ENCODE data around the gene SLC2A1.
"Not testable (repeated sequence)": the region's sequence is repeated elsewhere in the genome, so short reads cannot be mapped to it uniquely, and the experiment has no call there.

Gene SLC2A1

DNA sequence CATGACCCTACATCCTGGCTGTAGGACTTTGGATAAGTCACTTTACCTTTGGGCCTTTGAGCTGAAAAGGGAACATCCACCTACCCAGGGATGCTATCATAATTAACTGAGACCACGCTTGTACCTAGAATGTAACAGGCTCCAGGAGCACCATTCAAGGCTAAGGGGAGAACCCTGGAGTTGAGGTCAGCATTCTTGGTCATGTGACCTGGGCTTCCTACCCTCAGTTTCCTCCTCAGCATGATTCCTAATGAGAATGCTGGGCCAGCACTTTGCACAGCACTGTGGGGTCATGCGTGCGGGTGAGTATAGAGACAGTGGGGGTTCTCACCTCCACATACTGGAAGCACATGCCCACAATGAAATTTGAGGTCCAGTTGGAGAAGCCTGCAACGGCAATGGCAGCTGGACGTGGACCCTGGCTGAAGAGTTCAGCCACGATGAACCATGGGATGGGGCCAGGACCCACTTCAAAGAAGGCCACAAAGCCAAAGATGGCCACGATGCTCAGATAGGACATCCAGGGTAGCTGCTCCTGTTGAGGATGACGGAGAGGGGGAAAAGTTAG lies 31.3 kb downstream of the SLC2A1 start:
- DNase-seq = no peak

GRCh38 chr1:42926879-42927242 lies 31.8 kb downstream of the SLC2A1 start:
- DNase-seq = no peak

DNA sequence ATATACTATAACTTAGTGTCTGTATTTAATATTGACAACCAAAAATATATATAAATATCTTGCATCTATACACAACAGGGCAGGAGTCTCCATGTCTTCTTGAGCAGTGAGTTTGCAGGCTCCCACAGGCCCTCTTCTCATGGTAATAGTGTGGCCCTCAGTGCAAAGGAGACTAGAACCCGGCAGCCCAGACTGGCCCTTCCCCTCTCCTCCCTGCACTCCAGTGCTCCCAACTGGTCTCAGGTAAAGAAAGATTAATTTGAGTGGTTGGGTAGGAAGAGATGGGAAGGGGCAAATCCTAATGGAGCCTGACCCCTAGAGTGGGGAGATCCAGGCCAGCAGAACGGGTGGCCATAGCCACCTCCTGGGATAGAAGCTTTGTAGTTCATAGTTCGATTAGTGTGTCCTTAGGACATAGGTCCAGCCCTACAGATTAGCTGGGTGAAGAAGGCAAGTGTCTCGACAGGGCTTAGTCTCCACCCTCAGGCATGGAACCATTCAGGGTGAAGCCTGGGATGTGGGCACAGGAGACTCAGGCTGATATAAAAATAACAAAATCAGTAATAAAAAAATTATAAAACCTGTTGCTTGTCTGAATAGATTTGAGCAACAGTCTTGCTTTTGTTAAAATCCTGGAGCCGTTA lies 32.3 kb downstream of the SLC2A1 start:
- DNase-seq = no peak

GRCh38 chr1:42924851-42925760 lies 33.6 kb downstream of the SLC2A1 start:
- peak in 1 of 2 experiments; percentile 36 for DNase-seq

- DNase-seq = peak; percentile 87 to 90
Measured at GRCh38 chr1:42924082-42924850, 34.4 kb downstream of the SLC2A1 start.

DNA sequence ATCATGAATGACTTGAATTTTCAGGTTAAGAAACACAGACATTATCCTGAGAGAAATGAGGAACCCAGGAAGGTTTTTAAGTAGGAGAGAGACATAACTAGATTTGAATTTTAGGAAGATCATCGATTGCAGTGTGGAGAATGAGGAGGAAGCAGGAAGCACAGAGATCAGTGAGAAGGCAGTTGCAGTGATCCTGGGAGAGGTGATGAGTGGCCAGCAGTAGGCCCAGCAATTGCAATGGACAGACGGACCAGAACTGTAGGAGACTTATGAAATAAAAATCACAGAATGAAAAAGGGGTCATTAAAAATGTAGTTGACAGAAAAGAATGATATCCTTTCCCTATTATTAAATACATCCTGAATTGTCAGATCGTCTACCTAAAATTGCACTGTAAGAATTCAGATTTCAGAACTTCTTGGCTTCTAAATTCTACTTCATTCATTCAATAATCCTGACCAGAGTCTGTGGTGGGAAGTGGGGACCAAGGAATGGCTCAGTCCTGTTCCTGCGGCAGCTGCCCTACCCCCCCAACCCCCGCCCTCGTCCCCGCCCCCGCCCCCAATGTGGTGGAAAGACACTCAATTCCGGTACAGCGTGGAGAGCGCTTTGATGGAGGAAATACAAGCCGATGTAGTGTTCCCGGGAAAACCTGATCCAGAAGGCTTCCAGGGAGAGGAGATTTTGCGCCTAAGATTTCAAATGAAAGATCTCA lies 35.1 kb downstream of the SLC2A1 start:
- DNase-seq = peak in 1 of 2 experiments; percentile 19

DNA sequence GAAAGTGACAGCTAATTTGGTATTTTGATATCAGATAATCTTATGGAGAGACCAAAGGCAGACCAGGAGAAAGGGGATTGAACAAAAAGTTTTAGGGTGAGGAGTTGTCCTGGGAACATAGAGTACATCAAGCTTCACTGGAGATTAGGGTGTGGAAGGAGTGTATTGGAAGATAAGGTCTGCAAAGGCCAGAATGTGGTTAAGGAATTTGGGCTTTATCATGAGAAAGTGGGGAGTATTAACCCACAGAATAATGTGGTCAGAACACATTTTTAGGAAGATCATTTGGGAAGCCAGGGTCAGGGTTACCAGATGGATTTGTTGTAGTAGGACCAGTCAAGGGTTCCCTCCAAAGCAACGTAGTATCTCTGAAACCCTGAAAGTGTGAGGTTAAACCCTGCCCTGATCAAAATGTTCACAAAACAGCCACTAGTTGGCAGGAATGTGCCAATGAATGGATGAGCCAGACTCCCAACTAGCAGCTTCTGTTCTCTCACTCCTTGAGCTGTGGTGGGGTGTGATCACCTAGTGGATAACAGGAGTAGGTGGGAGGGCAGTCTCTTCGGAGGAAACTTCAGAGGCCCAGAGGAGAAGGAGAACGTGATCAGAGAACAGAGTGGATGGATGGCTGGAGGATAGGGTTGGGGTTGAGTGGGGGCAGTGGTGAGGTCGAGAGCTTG lies 35.8 kb downstream of the SLC2A1 start:
- DNase-seq = peak; percentile 25 to 54

DNA sequence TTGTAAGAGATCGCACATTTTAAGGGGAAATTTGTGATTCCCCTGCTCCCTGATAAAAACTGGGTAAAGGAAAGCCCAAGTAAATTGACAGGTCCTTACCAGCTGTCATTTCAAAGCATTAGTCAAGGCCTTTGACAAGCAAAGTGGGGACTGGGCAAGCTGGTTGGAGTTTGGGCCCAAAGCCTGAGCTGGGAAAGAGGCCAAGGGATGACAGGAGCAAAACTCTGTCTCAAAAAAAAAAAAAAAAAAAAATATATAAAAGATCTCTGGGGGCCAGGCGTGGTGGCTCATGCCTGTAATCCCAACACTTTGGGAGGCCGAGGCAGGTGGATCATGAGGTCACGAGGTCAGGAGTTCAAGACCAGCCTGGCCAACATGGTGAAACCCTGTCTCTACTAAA lies 36.9 kb downstream of the SLC2A1 start:
- no peak for DNase-seq

GRCh38 chr1:42919651-42920050 lies 39.0 kb downstream of the SLC2A1 start:
- not testable (repeated sequence) for DNase-seq

- no peak for DNase-seq
Measured at GRCh38 chr1:42917241-42917495, 41.5 kb downstream of the SLC2A1 start.

DNA sequence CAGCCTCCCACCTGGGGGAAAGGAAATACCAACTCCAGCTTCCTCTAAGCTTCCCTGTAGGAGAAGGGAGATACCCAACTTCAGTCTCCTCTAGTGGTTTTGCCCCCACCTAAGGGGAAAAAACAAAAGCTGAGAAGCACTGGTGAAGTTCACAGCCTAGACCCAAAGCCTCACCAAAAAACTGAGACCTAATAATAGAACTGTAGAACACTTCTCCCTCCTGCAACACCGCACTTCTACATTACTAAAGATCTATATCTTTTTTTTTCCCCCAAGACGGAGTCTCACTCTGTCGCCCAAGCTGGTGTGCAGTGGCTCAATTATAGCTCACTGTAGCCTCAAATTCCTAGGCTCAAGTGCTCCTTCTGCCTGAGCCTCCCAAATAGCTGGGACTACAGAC lies 43.2 kb downstream of the SLC2A1 start:
- DNase-seq = no peak

DNA sequence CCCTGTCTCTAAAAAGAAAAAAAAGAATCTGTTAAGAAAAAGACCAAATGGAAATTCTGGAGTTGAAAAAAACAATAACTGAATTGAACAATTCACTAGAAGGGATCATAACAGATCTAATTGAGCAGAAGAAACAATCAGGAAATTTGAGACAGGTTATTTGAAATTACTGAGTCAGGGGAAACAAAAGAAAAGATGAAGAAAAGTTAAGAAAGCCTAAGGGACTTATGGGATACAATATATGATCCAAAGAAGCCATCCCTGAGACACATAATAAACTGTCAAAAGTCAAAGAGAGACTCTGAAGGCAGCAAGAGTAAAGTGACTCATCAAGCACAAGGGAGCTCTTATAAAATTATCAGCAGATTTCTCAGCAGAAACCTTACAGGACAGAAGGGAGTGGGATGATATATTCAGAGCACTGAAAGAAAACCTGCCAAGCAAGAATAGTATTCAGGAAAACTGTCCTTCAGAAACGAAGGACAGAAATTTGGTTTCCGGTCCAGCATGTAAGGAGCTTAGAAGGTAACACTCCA lies 44.5 kb downstream of the SLC2A1 start:
- no peak for DNase-seq

GRCh38 chr1:42913426-42914091 lies 45.1 kb downstream of the SLC2A1 start:
- peak in 1 of 2 experiments; percentile 50 for DNase-seq

DNA sequence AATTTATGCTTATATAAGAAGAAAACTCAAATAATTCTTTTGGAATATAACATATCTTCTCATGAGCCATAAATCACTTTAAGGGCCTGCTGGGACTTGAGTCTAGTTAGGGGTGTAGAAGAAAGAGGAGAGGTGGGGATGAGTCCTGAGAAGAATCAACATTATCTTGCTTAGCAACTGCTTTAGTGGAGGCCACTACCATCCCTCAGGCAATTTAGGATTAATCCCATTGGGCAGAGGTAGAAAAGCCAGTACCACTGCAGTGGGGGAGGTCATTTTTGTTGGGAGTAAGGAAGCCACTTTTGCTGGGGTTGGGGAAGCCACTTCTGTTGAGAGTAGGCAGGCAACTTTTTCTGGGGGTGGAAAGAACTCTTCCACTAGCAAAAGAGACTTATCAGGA lies 47.7 kb downstream of the SLC2A1 start:
- no peak for DNase-seq

GRCh38 chr1:42908046-42908445 lies 50.6 kb downstream of the SLC2A1 start:
- DNase-seq = no peak

- DNase-seq = no peak
Measured at GRCh38 chr1:42904434-42904833, 54.2 kb downstream of the SLC2A1 start.

- DNase-seq = not testable (repeated sequence)
Measured at GRCh38 chr1:42899960-42900359, 58.7 kb downstream of the SLC2A1 start.

GRCh38 chr1:42891465-42892138 lies 67.1 kb downstream of the SLC2A1 start:
- DNase-seq = no peak

DNA sequence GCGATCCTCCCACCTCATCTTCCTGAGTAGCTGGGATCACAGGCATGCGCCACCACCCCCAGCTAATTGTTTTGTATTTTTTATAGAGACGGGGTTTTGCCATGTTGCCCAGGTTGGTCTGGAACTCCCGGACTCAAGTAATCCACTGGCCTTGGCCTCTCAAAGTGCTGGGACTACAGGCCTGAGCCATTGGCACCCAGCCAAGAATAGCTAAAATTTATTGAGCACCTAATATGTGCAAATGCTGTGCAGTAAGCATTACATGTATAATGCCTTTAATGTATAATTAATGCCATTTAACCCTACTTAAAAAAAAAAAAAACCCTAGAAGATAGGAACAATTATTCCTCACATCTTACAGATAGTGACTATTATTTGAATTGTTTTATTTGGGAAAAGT lies 69.4 kb downstream of the SLC2A1 start:
- no peak for DNase-seq

- DNase-seq = no peak
Measured at GRCh38 chr1:42888013-42888633, 70.5 kb downstream of the SLC2A1 start.

All from stimulated activated CD4-positive, alpha-beta T cell treated with anti-CD3 and anti-CD28 coated beads, Interleukin-4, amount 100 ng/mL, for 4 hours (primary cell).